ENCODE measurements around the gene PLA2G4E.

Gene PLA2G4E

DNA sequence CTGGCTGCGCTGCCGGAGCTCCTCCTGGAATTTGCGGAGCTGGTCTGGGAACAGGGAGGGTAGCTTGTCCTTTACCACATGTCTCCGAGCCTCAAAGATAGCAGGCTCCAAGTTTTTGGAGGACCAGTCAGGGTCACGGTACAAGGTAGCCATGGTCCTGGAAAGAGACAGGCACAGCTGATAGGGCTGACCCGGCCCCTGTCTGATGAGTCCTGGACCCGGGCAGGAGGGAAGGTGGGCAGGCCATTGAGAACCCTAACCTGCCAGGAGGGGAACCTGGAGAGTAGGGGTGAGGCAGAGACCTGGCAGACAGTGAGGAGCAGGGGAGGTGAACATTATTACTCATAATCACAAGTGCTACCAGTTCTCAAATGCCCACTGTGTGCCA lies 28.0 kb downstream of the PLA2G4E start:
- DNase-seq, result no peak

DNA sequence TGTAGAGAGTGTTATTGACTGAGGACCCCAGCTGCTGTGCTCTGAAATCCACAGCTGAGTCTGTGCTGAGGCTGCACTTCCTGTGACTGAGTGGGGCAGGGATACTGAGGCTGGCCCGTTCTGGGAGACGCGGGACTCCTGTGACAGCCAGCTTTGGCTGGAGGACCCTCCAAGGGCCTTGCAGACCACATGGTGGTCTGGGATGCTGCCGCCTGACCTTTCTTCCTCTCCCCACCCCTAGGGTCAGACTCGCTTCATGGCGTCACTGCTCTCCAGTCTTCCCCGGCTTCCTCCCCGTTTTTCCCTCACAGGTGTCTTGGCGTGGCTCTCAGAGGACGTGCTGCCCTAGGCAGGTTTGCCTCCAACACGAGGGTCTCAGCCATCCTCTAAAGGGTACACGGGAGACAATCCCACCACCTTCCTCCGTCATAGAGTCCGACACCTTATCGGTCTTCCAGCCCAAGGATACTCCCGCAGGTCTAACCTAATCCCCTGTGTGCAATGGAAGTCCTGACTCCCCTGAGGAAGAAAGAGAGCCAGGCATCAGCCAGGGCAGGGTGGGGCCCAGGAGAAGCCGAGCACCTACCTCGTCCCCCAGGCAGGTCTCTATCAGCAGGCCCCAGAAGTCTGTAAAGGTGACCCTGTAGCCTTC lies 28.6 kb downstream of the PLA2G4E start:
- DNase-seq, result no peak

DNA sequence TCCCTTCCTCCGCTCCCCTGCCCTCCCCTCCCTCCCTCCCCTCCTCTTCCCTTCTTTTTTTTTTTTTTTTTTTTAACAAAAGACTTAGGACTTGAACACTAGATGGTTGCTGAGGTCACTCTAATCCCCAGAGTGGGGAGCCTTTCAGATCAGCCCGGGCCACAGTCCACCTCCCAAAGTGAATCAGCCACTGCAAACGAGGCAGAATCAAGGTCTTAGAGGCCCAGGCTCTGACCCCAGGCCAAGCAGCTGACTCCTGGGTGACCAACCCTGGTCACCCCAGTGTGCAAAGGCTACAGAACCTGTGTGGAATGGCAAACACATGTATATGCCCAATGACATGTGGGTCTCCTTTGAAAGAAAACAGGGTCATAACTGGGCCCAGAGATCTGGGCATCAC lies 30.2 kb downstream of the PLA2G4E start:
- no peak for DNase-seq

DNA sequence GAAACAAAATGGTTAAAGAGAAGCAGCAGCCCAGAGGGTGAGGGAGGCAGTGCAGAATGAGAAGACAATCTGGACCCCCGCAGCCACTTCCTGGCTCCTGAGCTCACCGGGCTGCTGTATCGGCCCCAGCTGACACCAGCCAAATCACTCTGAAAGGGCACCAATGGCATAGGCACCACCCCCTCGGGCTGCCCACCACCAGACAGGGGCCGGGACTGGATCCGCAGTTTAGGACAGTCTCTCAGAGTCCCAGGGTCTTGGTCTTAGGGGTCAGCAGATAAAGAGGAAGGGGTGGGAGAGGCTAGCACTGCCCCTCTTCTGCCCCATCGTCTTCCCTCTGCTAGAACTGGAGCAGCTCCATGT lies 30.6 kb downstream of the PLA2G4E start:
- no peak for DNase-seq

DNA sequence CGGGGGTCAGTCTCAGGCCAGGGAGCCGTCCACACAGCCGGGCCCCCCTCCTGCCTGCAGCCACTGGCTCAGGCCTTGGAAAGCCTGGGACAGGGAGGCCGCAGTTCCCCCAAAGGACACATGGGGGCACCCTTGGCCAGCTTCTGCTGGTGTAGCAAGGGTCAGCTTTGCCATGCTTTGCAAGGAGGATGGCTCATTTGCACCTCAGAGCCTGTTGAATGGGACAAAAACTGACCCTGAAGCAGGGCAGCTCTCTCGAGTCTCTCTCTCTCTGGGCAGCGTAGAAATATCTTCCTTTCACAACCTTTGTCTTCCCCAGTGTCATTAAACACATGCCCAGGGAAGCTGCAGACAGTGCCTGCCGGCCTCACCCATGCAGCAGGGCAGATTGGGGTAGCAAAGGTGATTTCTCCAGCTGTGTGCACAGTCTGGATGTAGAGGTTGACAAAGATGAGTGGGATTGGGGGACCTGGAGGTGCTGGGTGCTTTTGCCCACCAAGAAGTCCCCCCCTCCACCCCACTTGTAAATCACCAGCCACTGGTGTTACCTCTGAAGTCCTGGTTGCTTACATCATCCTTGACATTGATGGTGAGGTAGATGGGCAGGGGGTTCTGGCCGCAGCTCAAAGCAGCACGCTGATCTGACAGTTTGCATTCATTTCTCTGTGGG lies 31.1 kb downstream of the PLA2G4E start:
- peak; percentile 68 for DNase-seq

DNA sequence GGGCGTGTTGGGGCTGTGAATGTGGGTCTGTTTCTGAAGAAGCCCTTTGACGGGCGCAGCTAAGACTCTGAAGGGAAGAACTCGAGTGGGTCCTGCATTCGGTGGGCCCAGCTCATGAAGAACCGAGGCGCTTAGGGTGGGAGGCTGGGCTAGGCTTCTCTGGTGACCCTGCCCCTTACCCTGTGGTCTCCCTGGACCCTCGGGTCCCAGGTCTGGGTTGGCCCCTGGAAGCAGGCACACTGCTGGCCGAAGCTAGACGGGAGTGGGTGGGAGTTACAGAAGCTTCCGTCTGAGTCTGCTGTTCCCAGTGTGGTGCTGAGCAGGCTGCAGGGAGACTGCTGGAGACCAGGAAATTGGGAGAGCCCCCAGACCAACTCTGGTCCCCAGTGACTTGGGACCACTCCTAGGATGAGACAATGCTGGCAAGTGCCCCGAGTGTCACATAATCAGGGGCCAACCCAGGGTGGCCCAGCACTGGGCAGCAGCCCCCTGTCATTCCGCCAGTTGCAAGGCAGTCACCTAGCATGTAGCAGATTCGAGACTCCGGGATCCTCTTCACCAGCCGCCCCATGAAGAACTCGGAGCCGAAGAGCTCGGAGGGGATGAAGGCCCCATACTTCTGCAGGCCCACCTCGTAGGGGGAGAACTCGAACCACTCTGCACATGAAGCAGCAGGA lies 31.8 kb downstream of the PLA2G4E start:
- DNase-seq, result no peak

DNA sequence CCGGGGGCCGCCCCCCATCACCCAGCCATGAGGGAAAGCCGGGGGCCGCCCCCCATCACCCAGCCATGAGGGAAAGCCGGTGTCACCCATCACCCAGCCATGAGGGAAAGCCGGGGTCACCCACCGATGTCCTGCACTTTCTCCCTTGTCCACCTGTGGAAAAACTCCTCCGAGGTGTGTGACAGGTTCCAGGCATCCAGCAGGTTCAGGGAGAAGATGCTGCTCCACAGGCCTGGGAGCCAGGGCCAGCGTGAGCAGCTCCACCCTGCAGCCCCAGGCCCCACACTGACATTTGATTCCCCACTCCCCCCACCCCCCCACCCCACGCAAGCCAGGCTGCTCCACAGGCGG lies 32.9 kb downstream of the PLA2G4E start:
- no peak for DNase-seq

DNA sequence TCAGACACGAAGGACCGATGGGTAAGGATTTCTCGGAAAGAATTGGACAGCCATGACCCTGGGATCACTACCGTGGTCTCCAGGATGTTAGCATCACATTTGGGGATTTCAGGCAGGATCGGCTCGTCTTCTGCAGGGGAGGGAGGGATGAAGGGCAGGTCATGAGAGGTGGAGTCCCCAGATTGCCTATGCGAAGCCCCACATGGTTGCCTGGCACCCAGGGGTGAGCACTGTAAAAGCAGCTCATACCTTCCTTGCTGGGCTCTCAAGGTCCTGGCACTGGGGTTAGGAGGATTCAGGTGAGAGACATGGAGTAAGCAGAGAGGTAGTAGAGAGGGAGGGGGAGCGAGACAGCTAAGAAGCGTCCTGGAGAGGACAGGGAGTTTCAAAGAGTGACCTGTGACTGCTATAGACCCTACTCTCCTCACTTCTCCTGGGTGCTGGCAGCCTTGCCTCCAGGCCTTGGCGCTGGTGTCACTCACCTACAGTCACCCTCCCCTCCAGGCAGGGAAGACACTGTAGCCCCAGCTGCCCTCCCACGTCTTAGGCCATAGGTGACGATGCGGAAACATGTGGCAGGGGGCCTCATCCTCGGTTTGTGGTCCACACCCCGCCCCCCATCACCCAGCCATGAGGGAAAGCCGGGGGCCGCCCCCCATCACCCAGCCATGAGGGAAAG lies 33.5 kb downstream of the PLA2G4E start:
- no peak for DNase-seq

DNA sequence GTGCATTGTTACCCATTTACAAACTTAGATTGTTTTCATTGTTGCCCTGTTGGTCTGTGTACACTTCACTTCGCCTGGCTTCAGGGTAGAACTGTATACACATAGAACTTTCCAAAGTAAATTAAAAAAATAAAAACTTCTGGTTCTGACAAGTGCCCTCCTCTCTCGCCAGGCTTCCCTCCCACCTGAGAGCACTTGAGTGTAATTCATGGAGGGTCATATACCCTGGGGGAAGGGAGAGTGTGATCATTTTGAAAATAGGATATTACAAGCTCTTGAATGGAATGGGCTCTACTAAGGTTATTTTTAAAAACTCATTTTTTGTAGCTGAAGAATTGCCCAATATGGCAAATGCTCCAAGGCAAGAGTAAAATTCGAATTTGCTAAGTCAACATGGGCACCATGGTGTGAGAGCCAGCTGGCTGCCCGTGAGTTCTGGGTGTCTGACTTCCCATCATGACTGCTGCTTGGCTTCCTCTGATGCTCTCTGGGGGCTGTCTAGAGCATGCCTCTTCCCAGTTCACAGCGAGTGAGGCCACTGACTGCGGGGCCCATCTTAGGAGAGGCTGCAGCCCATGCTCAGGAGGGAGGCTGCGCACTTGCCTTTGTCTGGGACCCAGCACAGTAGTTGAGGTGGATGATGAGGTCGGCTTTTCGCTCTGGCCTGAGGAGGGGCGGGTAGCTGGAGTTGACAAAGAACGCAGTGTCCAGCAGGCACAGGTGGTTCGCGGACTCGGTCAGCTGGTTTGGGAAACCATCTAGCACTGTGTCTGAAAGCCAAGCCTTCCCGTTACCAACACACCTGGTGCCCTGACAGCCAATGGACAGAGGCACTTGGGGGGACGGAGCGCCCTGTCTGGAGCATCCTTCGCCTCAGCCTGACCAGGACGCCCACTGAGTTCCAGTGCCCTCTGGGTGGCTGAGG lies 35.3 kb downstream of the PLA2G4E start:
- DNase-seq, result no peak

DNA sequence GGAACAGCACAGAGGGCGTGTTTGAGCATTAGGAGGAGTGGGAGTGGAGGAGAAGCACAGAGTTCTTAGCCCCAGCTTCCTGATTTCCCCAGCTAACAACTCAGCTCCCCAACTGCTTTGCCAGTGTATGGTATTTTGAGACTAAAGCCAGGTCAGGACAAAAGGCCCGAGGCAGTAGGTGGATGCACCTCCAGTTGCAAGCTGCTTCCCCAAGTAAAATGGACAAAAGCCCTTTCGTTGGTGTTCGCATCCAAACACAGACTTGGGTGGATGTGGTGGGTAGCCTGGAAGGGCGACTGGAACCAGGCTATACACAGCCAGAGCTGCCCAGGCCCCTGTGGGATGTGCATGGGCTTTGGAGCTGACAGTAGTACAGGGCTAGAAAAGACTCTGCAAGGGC lies 36.2 kb downstream of the PLA2G4E start:
- no peak for DNase-seq

DNA sequence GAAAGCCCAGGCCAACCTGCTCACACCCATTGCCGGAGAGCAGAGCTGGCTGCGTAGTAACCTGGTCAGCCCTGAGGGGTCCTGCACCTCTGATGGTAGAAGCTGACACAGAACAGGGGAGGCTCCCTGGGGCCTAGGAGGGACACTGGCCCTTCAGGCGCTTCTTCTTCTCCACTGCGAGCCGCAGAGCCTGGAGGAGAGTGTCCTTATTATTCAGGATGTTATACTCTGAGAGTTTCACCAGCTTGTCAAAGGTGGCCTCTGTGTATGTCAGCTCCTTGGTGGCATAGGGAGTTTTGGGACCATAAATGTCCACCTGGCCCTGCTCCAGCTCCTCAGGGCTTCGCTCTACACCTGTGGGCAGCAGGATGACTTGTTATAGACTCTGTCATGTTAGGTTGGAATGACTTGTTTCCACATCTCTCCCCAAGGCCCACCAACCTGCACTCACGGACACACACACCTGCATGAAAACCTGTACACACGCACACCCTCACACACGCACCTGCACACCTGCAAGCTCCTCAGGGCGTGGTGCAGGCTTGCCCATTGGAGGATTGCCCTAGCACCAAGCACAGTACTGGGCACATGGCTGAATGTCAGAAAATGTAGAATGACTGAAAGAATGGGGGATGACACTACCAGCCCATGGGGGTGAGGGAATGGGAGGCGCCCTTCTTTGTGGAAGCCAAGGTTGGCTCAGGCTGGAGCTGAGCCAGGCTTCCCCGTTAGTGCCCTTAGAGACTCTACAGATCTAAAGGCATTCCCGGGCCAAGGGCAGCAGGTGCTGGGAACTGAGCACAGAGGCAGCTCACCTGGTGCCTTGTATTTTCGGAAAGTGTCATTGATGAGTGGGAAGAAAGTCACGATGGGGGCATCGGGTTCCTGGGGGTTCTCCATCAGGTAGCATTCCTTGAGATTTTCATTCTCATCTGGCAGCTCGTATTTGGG lies 36.9 kb downstream of the PLA2G4E start:
- no peak for DNase-seq

DNA sequence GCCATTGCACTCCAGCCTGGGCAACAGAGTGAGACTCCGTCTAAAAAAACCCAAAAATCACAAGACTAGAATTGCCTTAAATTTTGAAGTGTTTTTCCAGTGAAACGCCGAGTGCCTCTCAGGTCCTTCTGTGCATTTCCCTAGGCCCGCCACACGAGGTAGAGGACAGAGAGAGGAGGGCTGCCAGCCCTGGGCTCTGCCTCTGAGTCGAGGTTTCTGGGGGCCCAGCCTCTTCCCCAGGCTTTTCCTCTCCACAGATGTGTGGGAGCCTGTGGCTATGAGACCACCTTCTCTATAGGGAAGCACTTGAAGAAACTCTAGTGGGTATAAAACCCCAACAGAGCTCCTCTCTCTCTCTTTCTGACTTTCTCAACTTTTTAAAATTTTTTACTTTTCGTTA lies 37.6 kb downstream of the PLA2G4E start:
- DNase-seq, result no peak

DNA sequence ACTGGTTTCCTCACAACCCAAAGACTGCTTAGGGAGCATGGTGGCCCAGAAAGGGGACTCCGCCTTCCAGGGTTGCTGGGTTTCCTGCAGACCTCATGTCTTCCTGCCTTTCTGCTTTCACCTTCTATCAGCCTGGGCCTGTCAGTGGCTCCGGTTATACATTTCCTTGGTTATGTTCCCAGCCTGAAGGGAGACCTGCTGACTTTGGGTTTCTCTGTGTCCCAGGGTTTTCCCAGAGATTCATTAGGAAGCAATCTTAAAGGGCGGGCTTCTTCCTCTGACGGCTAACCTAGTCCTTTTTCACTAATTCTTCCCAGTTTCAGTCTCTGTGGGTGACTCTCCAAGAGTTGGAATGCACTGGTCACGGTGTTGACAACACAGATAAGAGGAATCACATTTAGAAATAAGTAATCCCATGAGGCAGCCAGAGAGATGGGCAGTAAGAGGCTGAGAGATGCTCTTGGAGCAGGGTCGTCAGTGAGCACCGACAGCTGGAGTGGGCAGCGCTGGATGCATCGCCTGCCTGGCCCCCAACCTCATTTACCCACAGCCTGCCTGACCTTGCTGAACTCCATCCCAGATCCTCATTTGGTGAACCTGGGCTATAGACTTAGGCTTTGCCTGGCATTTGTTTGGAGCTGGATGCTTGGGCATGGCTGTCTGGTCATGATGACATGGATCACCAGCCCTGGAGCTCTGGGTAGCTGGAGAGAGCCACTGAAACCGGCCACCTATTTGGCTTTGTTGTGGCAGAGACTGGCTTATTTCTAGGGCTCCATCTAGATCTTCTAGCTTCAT lies 38.5 kb downstream of the PLA2G4E start:
- DNase-seq, result no peak

DNA sequence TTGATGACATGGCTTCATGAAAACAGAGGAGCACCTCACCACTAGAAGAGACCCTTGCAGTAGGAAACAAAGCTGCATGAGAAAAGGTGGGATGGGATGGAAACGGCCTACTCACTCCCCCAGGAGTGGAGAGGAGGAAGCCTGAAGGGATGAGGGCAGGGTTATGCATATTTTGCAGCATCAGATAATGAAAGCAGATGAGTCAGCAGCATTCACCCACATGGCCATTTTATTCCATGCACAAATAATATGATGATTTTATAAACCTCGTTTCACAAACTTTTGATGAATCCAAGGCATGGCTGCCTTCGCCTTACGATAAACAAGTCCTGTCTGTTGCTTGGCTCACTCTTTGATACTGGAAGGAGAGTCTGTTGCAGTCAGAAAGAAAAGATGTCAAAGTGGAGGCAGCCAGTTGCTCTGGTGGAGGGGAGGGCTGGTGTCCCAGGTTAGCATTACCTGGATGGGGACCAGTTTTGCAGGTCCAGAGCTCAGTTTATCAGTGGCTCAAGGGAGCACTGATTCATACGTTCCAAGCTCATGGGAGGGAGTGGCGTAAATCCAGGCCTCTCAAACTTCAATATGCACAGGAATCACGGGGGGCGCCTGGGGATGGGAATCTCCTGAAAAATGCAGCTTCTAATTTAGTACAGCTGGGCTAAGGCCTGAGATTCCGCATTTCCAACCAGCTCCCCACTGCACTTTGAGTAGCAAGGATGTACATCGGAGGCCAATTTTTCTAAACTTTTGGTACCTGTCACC lies 39.3 kb downstream of the PLA2G4E start:
- DNase-seq, result no peak

DNA sequence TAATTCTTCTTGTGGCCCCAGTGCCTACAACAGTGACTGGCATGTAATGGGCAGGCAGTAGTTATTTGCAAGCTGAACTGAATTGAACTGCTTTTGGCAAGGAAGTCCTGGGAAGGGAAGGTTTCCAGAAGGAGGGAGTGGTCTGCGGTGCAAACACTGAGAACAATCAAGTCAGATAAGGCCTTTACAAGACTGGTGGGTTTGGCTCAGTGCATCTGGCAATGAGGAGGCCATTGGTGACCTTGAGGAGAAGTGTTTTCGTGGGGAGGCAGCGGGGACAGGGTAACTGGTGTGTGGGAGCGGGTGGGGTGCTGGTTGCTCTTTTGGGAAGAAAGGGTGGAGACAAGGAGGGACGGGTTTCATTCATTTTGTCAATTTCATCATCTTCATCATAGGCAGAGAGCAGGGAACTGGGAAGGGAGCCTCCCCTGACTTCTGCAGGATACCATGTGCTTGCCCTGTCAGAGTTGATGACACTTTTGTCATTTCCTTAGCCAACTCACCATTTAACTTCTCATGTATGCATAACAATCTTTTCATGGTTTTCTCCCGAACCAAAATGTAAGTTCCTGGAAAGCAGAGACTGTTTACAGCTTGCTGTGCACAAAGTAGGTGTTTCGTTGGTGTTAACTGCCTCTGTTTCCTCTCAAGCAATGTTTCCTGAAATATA lies 40.1 kb downstream of the PLA2G4E start:
- no peak for DNase-seq

DNA sequence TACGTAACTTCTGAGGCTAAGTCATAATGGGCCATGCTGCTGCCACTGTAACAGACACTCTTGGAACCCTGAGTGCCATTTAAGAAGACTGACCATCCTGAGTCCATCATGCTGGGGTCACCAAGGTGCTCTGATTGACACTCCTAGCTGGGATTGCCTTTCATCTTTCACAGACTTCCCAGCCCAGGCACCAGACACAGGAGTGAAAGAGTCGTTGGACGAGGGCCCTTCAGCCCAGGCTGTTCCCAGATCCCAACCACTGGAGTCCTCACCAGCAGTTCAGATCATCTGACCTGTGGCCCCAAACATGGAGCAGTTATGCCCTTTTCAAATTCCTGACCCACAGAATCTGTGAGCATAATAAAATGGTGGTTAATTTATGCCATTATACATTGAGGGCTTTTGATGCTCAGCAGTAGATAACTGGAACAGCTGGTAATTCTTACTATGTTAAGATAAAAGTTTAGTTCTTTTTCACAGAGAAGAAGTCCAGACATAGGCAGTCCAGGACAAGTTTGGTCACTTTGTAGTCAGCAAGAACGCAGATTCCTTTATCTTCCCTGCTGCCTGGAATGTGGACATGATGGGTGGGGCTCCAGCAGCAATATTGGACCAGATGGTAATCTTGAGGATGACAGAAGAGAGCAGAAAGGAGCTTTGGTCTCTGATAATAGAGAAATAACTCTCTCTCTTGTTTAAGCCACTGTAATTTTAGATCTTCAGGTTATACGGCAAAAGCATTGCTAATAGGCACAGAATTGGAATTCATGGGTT lies 41.2 kb downstream of the PLA2G4E start:
- no peak for DNase-seq

DNA sequence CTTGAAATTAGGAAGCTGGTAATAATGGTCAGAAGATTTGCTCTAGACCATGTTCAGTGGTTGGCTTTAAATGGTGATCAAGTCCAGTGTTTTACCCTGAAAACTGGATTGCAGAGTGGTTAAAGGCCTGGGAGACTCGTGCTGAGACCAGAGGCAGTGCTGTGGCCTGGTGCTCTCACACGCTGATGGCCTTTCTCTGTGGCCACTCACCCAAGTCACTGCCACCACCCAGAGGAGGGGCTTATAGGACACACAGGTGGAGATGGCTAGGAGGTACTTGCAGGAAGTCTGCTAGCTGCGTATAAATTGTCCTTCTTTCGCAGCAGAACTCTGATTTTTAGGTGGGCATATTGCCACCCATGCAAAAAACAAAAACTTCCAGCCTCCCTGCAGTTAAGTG lies 42.3 kb downstream of the PLA2G4E start:
- DNase-seq, result no peak

DNA sequence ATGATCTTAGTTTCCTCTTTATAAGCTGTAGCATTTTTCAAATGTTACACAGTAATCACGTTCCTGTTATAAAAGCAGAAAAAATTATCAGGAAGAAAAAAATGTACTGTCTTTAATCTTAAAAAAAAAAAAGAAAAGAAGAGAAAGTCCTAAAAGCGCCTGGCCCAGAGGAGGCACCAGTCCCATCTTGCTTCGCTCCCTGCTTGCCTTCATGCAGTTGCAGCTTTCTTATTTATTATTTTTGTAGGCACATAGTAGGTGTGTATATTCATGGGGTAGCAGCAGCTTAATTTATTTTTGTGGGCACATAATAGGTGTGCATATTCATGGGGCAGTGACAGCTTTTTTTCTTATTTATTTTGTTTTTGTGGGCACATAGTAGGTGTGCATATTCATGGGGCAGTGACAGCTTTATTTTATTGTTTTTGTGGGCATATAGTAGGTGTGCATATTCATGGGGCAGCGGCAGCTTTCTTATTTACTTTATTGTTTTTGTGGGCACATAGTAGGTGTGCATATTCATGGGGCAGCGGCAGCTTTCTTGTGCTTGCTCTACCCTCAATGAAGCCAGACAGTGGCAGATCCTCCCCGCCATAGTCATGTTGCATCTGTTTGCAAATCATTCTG lies 43.0 kb downstream of the PLA2G4E start:
- DNase-seq, result no peak

Data from right kidney (tissue), 1 donor.